ENCODE results near the gene SIAH1. TPM values are rescaled to one million over a fixed set of nuclear protein-coding genes. Genes with fewer than 3 reads are reported as not detected.
"Not testable (repeated sequence)": the region's sequence is repeated elsewhere in the genome, so short reads cannot be mapped to it uniquely, and the experiment has no call there.

SIAH1 gene
- total and polyA plus RNA-seq, 9 donors, result 25.6 to 31.3 (median 29.1) TPM

GRCh38 chr16:48358419-48358818 lies 26.8 kb downstream of the SIAH1 start:
- no CpG with 5 or more reads among the region's 3 CpGs for WGBS (ENCODE audit: insufficient coverage)
- no peak for DNase-seq

GRCh38 chr16:48356633-48357376 lies 28.4 kb downstream of the SIAH1 start:
- no peak for DNase-seq

More at GRCh38 chr16:48358419-48358818, 26.8 kb downstream of the SIAH1 start:
- H3K36me3 ChIP-seq (ENCODE audit: control insufficient read depth, insufficient read depth, low read length), result peaks cover 17% of the 10 kb centered on the region
- no peak overlapping the region for H3K27ac ChIP-seq (ENCODE audit: low read length)
- peaks cover 3% of the 10 kb centered on the region for H3K4me1 ChIP-seq (ENCODE audit: control insufficient read depth, insufficient read depth, low read length)
- H3K27me3 ChIP-seq (ENCODE audit: control insufficient read depth, insufficient read depth, low read length), result no peaks in the 10 kb centered on the region
- H3K4me3 ChIP-seq (ENCODE audit: low read length), result no peak overlapping the region
- H3K9me3 ChIP-seq (replicated peaks; ENCODE audit: control insufficient read depth, low read depth, low read length), result no peaks in the 10 kb centered on the region

GRCh38 chr16:48354877-48355855 lies 30.0 kb downstream of the SIAH1 start:
- peak; percentile 92 for DNase-seq
- Histone ChIP-seq H3K4me1 (ENCODE audit: control insufficient read depth, insufficient read depth, low read length) (peaks cover 3% of the 10 kb centered on the region), H3K4me3 (ENCODE audit: low read length) (no peak overlapping the region), H3K36me3 (ENCODE audit: control insufficient read depth, insufficient read depth, low read length) (peaks cover 28% of the 10 kb centered on the region), H3K9me3 (replicated peaks; ENCODE audit: control insufficient read depth, low read depth, low read length) (no peaks in the 10 kb centered on the region), H3K27ac (ENCODE audit: low read length) (peak overlapping the region; percentile 79), H3K27me3 (ENCODE audit: control insufficient read depth, insufficient read depth, low read length) (no peaks in the 10 kb centered on the region)
- WGBS (ENCODE audit: insufficient coverage), result 71% methylated on average over 5 of the region's 11 CpGs

More at GRCh38 chr16:48356633-48357376, 28.4 kb downstream of the SIAH1 start:
- H3K36me3 ChIP-seq (ENCODE audit: control insufficient read depth, insufficient read depth, low read length), result peaks cover 23% of the 10 kb centered on the region
- no peak overlapping the region for H3K27ac ChIP-seq (ENCODE audit: low read length)
- peaks cover 3% of the 10 kb centered on the region for H3K4me1 ChIP-seq (ENCODE audit: control insufficient read depth, insufficient read depth, low read length)
- no peaks in the 10 kb centered on the region for H3K27me3 ChIP-seq (ENCODE audit: control insufficient read depth, insufficient read depth, low read length)
- WGBS (ENCODE audit: insufficient coverage), result no CpG with 5 or more reads among the region's 4 CpGs
- no peaks in the 10 kb centered on the region for H3K9me3 ChIP-seq (replicated peaks; ENCODE audit: control insufficient read depth, low read depth, low read length)
- no peak overlapping the region for H3K4me3 ChIP-seq (ENCODE audit: low read length)

- DNase-seq; H3K9me3 ChIP-seq (replicated peaks; ENCODE audit: control insufficient read depth, low read depth, low read length); H3K27ac ChIP-seq (ENCODE audit: low read length); H3K4me3 ChIP-seq (ENCODE audit: low read length); H3K27me3 ChIP-seq (ENCODE audit: control insufficient read depth, insufficient read depth, low read length); H3K4me1 ChIP-seq (ENCODE audit: control insufficient read depth, insufficient read depth, low read length): not testable (repeated sequence)
- 97% methylated on average over 3 of the region's 5 CpGs for WGBS (ENCODE audit: insufficient coverage)
- H3K36me3 ChIP-seq (ENCODE audit: control insufficient read depth, insufficient read depth, low read length), result peaks cover 28% of the 10 kb centered on the region
Observed at GRCh38 chr16:48354385-48354784, 30.8 kb downstream of the SIAH1 start.

GRCh38 chr16:48353565-48354163 lies 31.5 kb downstream of the SIAH1 start:
- DNase-seq, result peak; percentile 65
- H3K27ac ChIP-seq (ENCODE audit: low read length), result no peak overlapping the region
- H3K27me3 ChIP-seq (ENCODE audit: control insufficient read depth, insufficient read depth, low read length), result no peaks in the 10 kb centered on the region
- H3K36me3 ChIP-seq (ENCODE audit: control insufficient read depth, insufficient read depth, low read length), result peaks cover 31% of the 10 kb centered on the region
- H3K4me1 ChIP-seq (ENCODE audit: control insufficient read depth, insufficient read depth, low read length), result peaks cover 3% of the 10 kb centered on the region
- no peaks in the 10 kb centered on the region for H3K9me3 ChIP-seq (replicated peaks; ENCODE audit: control insufficient read depth, low read depth, low read length)
- H3K4me3 ChIP-seq (ENCODE audit: low read length), result no peak overlapping the region
- 17% methylated on average over 5 of the region's 7 CpGs for WGBS (ENCODE audit: insufficient coverage)

- H3K9me3 ChIP-seq (replicated peaks; ENCODE audit: control insufficient read depth, low read depth, low read length), result no peaks in the 10 kb centered on the region
- WGBS (ENCODE audit: insufficient coverage), result 84% methylated on average over 3 of the region's 7 CpGs
- no peak overlapping the region for H3K27ac ChIP-seq (ENCODE audit: low read length)
- DNase-seq, result no peak
- no peak overlapping the region for H3K4me3 ChIP-seq (ENCODE audit: low read length)
- peaks cover 5% of the 10 kb centered on the region for H3K4me1 ChIP-seq (ENCODE audit: control insufficient read depth, insufficient read depth, low read length)
- H3K36me3 ChIP-seq (ENCODE audit: control insufficient read depth, insufficient read depth, low read length), result peaks cover 33% of the 10 kb centered on the region
- H3K27me3 ChIP-seq (ENCODE audit: control insufficient read depth, insufficient read depth, low read length), result no peaks in the 10 kb centered on the region
Observed at GRCh38 chr16:48352648-48353390, 32.4 kb downstream of the SIAH1 start.

GRCh38 chr16:48350736-48351135 lies 34.5 kb downstream of the SIAH1 start:
- Histone ChIP-seq H3K27ac (ENCODE audit: low read length) (no peak overlapping the region), H3K27me3 (ENCODE audit: control insufficient read depth, insufficient read depth, low read length) (no peaks in the 10 kb centered on the region), H3K4me1 (ENCODE audit: control insufficient read depth, insufficient read depth, low read length) (peaks cover 5% of the 10 kb centered on the region), H3K36me3 (ENCODE audit: control insufficient read depth, insufficient read depth, low read length) (peaks cover 30% of the 10 kb centered on the region), H3K4me3 (ENCODE audit: low read length) (no peak overlapping the region), H3K9me3 (replicated peaks; ENCODE audit: control insufficient read depth, low read depth, low read length) (no peaks in the 10 kb centered on the region)
- no peak for DNase-seq
- WGBS (ENCODE audit: insufficient coverage), result 100% methylated on average over 2 of the region's 3 CpGs

- no peak overlapping the region for H3K4me3 ChIP-seq (ENCODE audit: low read length)
- H3K27me3 ChIP-seq (ENCODE audit: control insufficient read depth, insufficient read depth, low read length), result no peaks in the 10 kb centered on the region
- no CpG with 5 or more reads among the region's 4 CpGs for WGBS (ENCODE audit: insufficient coverage)
- DNase-seq, result peak; percentile 59
- no peak overlapping the region for H3K27ac ChIP-seq (ENCODE audit: low read length)
- peaks cover 2% of the 10 kb centered on the region for H3K4me1 ChIP-seq (ENCODE audit: control insufficient read depth, insufficient read depth, low read length)
- H3K9me3 ChIP-seq (replicated peaks; ENCODE audit: control insufficient read depth, low read depth, low read length), result no peaks in the 10 kb centered on the region
- H3K36me3 ChIP-seq (ENCODE audit: control insufficient read depth, insufficient read depth, low read length), result peaks cover 31% of the 10 kb centered on the region
Observed at GRCh38 chr16:48347980-48348379, 37.2 kb downstream of the SIAH1 start.

- H3K4me1 ChIP-seq (ENCODE audit: control insufficient read depth, insufficient read depth, low read length), result peaks cover 2% of the 10 kb centered on the region
- H3K4me3 ChIP-seq (ENCODE audit: low read length), result no peak overlapping the region
- no peaks in the 10 kb centered on the region for H3K27me3 ChIP-seq (ENCODE audit: control insufficient read depth, insufficient read depth, low read length)
- H3K9me3 ChIP-seq (replicated peaks; ENCODE audit: control insufficient read depth, low read depth, low read length), result no peaks in the 10 kb centered on the region
- 89% methylated on average over 15 of the region's 20 CpGs for WGBS (ENCODE audit: insufficient coverage)
- peaks cover 32% of the 10 kb centered on the region for H3K36me3 ChIP-seq (ENCODE audit: control insufficient read depth, insufficient read depth, low read length)
- DNase-seq, result no peak
- no peak overlapping the region for H3K27ac ChIP-seq (ENCODE audit: low read length)
Observed at GRCh38 chr16:48347191-48347865, 37.9 kb downstream of the SIAH1 start.

Measured in muscle of leg (tissue), 11 donors.